HG03354 (cell line): ENCODE measurements around the gene DYSF.

Source experiments
- ATAC-seq: cut with Tn5 transposase; IDR thresholded peaks from one replicate; pipeline ENCODE4 v1.9.1; 2021; ENCODE audit warnings: mild to moderate bottlenecking; ENCODE audit not compliant: unreplicated experiment, poor library complexity, severe bottlenecking

The DYSF gene

GRCh38 chr2:71561441-71562267 lies 108.3 kb downstream of the DYSF start:
- ATAC-seq, result no peak

GRCh38 chr2:71562518-71562917 lies 109.2 kb downstream of the DYSF start:
- ATAC-seq, result no peak

GRCh38 chr2:71563872-71564271 lies 110.5 kb downstream of the DYSF start:
- ATAC-seq, result no peak

GRCh38 chr2:71564361-71564760 lies 111.0 kb downstream of the DYSF start:
- ATAC-seq, result no peak

- ATAC-seq, result no peak
These were observed 111.4 kb downstream of the DYSF start for GRCh38 chr2:71564790-71565189.

GRCh38 chr2:71566372-71566771 lies 113.0 kb downstream of the DYSF start:
- no peak for ATAC-seq

- no peak for ATAC-seq
These were observed 114.3 kb downstream of the DYSF start for GRCh38 chr2:71567625-71568024.

GRCh38 chr2:71568103-71568502 lies 114.7 kb downstream of the DYSF start:
- ATAC-seq, result no peak

GRCh38 chr2:71570511-71570910 lies 117.2 kb downstream of the DYSF start:
- ATAC-seq, result no peak

GRCh38 chr2:71570951-71571460 lies 117.6 kb downstream of the DYSF start:
- ATAC-seq, result no peak

GRCh38 chr2:71571945-71572344 lies 118.6 kb downstream of the DYSF start:
- no peak for ATAC-seq

- ATAC-seq, result no peak
These were observed 122.6 kb downstream of the DYSF start for GRCh38 chr2:71575966-71576365.

GRCh38 chr2:71576541-71576940 lies 123.2 kb downstream of the DYSF start:
- no peak for ATAC-seq

- ATAC-seq, result no peak
These were observed 123.8 kb downstream of the DYSF start for GRCh38 chr2:71577209-71577608.

- ATAC-seq, result no peak
These were observed 125.5 kb downstream of the DYSF start for GRCh38 chr2:71578767-71579342.

- ATAC-seq, result no peak
These were observed 127.7 kb downstream of the DYSF start for GRCh38 chr2:71581026-71581425.

GRCh38 chr2:71583876-71584275 lies 130.5 kb downstream of the DYSF start:
- no peak for ATAC-seq

- no peak for ATAC-seq
These were observed 133.1 kb downstream of the DYSF start for GRCh38 chr2:71586471-71586870.

- no peak for ATAC-seq
These were observed 134.2 kb downstream of the DYSF start for GRCh38 chr2:71587509-71588073.

GRCh38 chr2:71588497-71589170 lies 135.3 kb downstream of the DYSF start:
- no peak for ATAC-seq
